Suprapubic skin (tissue), 4 donors: ENCODE measurements around the gene PLAGL2. TPM values are rescaled to one million over a fixed set of nuclear protein-coding genes. Genes with fewer than 3 reads are reported as not detected.

Experiments
- DNase-seq, 2 donors: peaks; one replicate each; pipeline ENCODE4 v3.0.0-alpha.2; 2019; ENCODE audit warnings: low spot score in 2 of 2
- H3K27ac ChIP-seq: fragments of 200-600 bp; sonication (generic); one replicate; pipeline ENCODE4 v1.5.1; 2019
- H3K27me3 ChIP-seq: fragments of 200-600 bp; sonication (generic); one replicate; pipeline ENCODE4 v1.5.1; 2019
- H3K36me3 ChIP-seq: fragments of 200-600 bp; sonication (generic); one replicate; pipeline ENCODE4 v1.5.1; 2019
- H3K4me1 ChIP-seq: fragments of 200-600 bp; sonication (generic); one replicate; pipeline ENCODE4 v1.5.1; 2019
- H3K4me3 ChIP-seq: fragments of 200-600 bp; sonication (generic); one replicate; pipeline ENCODE4 v1.5.1; 2019; ENCODE audit warnings: mild to moderate bottlenecking
- H3K9me3 ChIP-seq: fragments of 200-600 bp; sonication (generic); one replicate; pipeline ENCODE4 v1.5.1; 2019
- CTCF ChIP-seq, 2 donors: fragments of 200-600 bp in 1 of 2; fragments of 450-650 bp in 1 of 2; sonication (generic) in 1 of 2; IDR thresholded peaks; one replicate each; pipeline ENCODE4 v1.5.1; 2016 to 2019; ENCODE audit warnings: antibody characterized with exemption in 2 of 2, mild to moderate bottlenecking in 1 of 2, moderate library complexity in 1 of 2
- EP300 ChIP-seq: sonication (generic); formaldehyde crosslinking; IDR thresholded peaks from one replicate; pipeline ENCODE4 v1.6.1; 2017; ENCODE audit warnings: antibody characterized with exemption
- POLR2A ChIP-seq, 2 donors: fragments of 450-650 bp; IDR thresholded peaks; one replicate each; pipeline ENCODE4 v1.6.1; 2017; ENCODE audit warnings: antibody characterized with exemption in 2 of 2, mild to moderate bottlenecking in 2 of 2, moderate library complexity in 2 of 2
- POLR2AphosphoS5 ChIP-seq, 3 donors: sonication (generic); formaldehyde crosslinking; IDR thresholded peaks; one replicate each; pipeline ENCODE4 v1.6.1; 2017; ENCODE audit warnings: antibody characterized with exemption in 3 of 3
- WGBS: methylation state at CpG from one replicate; pipeline ENCODE4 v1.1.5; 2018; 5-methylcytosine and 5-hydroxymethylcytosine counted together
- total RNA-seq, 4 donors: library from RNA; depleted of rRNA; stranded (reverse); fragments of >200 nt; gene quantifications; one replicate each; pipeline ENCODE4 v1.1.0, GENCODE V29; 2016

PLAGL2 gene
- total RNA-seq, 4 donors from 2014 or later = 13.0 to 28.8 (median 20.4) TPM

GRCh38 chr20:32162351-32162750 is 45.2 kb downstream of the PLAGL2 start:
- H3K9me3 ChIP-seq = no peaks in the 10 kb centered on the region
- DNase-seq = no peak
- WGBS = 89% methylated on average over 3 of the region's 3 CpGs
- no peak overlapping the region for H3K4me3 ChIP-seq
- peaks cover 96% of the 10 kb centered on the region for H3K36me3 ChIP-seq
- TF ChIP-seq EP300 (no peak), POLR2AphosphoS5 (IDR thresholded peaks at IDR 0.05) (no peak), POLR2A (IDR thresholded peaks at IDR 0.05) (no peak), CTCF (IDR thresholded peaks at IDR 0.05) (no peak)
- no peaks in the 10 kb centered on the region for H3K4me1 ChIP-seq
- no peak overlapping the region for H3K27ac ChIP-seq
- H3K27me3 ChIP-seq = no peaks in the 10 kb centered on the region

GRCh38 chr20:32160341-32160740 is 47.2 kb downstream of the PLAGL2 start:
- H3K4me3 ChIP-seq = no peak overlapping the region
- peaks cover 5% of the 10 kb centered on the region for H3K4me1 ChIP-seq
- no peak overlapping the region for H3K27ac ChIP-seq
- 95% methylated on average over 3 of the region's 5 CpGs for WGBS
- TF ChIP-seq EP300 (no peak), CTCF (IDR thresholded peaks at IDR 0.05) (no peak), POLR2A (IDR thresholded peaks at IDR 0.05) (no peak), POLR2AphosphoS5 (IDR thresholded peaks at IDR 0.05) (no peak)
- DNase-seq = no peak
- H3K27me3 ChIP-seq = no peaks in the 10 kb centered on the region
- H3K36me3 ChIP-seq = peaks cover 78% of the 10 kb centered on the region
- H3K9me3 ChIP-seq = no peaks in the 10 kb centered on the region

GRCh38 chr20:32159766-32160221 is 47.7 kb downstream of the PLAGL2 start:
- peaks cover 73% of the 10 kb centered on the region for H3K36me3 ChIP-seq
- no peak for TF ChIP-seq POLR2A (IDR thresholded peaks at IDR 0.05)
- no peak for TF ChIP-seq CTCF (IDR thresholded peaks at IDR 0.05)
- TF ChIP-seq POLR2AphosphoS5 (IDR thresholded peaks at IDR 0.05) = no peak
- TF ChIP-seq EP300 = no peak

GRCh38 chr20:32158943-32159660 is 48.4 kb downstream of the PLAGL2 start:
- peak; percentile 7 to 10 for DNase-seq
- WGBS = 81% methylated on average over 4 of the region's 4 CpGs
- Histone ChIP-seq H3K4me3 (no peak overlapping the region), H3K27me3 (no peaks in the 10 kb centered on the region), H3K27ac (no peak overlapping the region), H3K9me3 (no peaks in the 10 kb centered on the region), H3K36me3 (peaks cover 70% of the 10 kb centered on the region), H3K4me1 (peaks cover 13% of the 10 kb centered on the region)
- TF ChIP-seq EP300 (no peak), POLR2AphosphoS5 (IDR thresholded peaks at IDR 0.05) (no peak), CTCF (IDR thresholded peaks at IDR 0.05) (no peak), POLR2A (IDR thresholded peaks at IDR 0.05) (no peak)

More at GRCh38 chr20:32159766-32160221, 47.7 kb downstream of the PLAGL2 start:
- H3K4me3 ChIP-seq = no peak overlapping the region
- no peaks in the 10 kb centered on the region for H3K27me3 ChIP-seq
- 97% methylated on average over 4 of the region's 5 CpGs for WGBS
- H3K4me1 ChIP-seq = peaks cover 10% of the 10 kb centered on the region
- no peak overlapping the region for H3K27ac ChIP-seq
- H3K9me3 ChIP-seq = no peaks in the 10 kb centered on the region
- peak in 1 of 2 donors; percentile 57 for DNase-seq

- H3K27ac ChIP-seq = no peak overlapping the region
- H3K4me1 ChIP-seq = peaks cover 13% of the 10 kb centered on the region
- no peak overlapping the region for H3K4me3 ChIP-seq
- H3K27me3 ChIP-seq = no peaks in the 10 kb centered on the region
- peaks cover 70% of the 10 kb centered on the region for H3K36me3 ChIP-seq
- 97% methylated on average over 11 of the region's 11 CpGs for WGBS
- H3K9me3 ChIP-seq = no peaks in the 10 kb centered on the region
- no peak for DNase-seq
- TF ChIP-seq POLR2A (IDR thresholded peaks at IDR 0.05) = no peak
Measured at GRCh38 chr20:32158351-32158750, 49.2 kb downstream of the PLAGL2 start.
